Spinal cord (tissue), 10 donors: ENCODE results near the gene SASH1. TPM values are rescaled to one million over a fixed set of nuclear protein-coding genes. Genes with fewer than 3 reads are reported as not detected.
A peak's percentile ranks its signal among the peaks of the same experiment; 100 is the strongest.

Source experiments
- DNase-seq, 6 donors: peaks; one replicate each; pipeline versions ENCODE4 v3.0.0 to v3.0.0-alpha.2; 2013 to 2015; ENCODE audit warnings: low spot score in 6 of 6, low read depth in 4 of 6
- H3K27ac ChIP-seq: one replicate; pipeline ENCODE4 v1.5.1; 2013; ENCODE audit warnings: low read depth, low read length, control low read depth
- H3K27me3 ChIP-seq: one replicate; pipeline ENCODE4 v1.6.1; 2013; ENCODE audit warnings: low read length; ENCODE audit not compliant: control insufficient read depth, insufficient read depth
- H3K36me3 ChIP-seq: one replicate; pipeline ENCODE4 v1.6.1; 2013; ENCODE audit warnings: low read length; ENCODE audit not compliant: control insufficient read depth, insufficient read depth
- H3K4me1 ChIP-seq: one replicate; pipeline ENCODE4 v1.6.1; 2013; ENCODE audit warnings: low read length; ENCODE audit not compliant: control insufficient read depth, insufficient read depth
- H3K4me3 ChIP-seq: one replicate; pipeline ENCODE4 v1.5.1; 2013; ENCODE audit warnings: low read depth, low read length, control low read depth
- H3K9me3 ChIP-seq: one replicate; pipeline ENCODE4 v1.6.1; 2013; ENCODE audit warnings: low read length; ENCODE audit not compliant: control insufficient read depth, insufficient read depth
- WGBS: methylation state at CpG from one replicate; pipeline ENCODE4 v1.1.5; 2013; ENCODE audit warnings: missing lambda C conversion rate; ENCODE audit not compliant: insufficient coverage; 5-methylcytosine and 5-hydroxymethylcytosine counted together
- polyA plus RNA-seq, 2 donors: library from polyadenylated mRNA; unstranded; fragments of 120-200 nt; gene quantifications; one replicate each; pipeline ENCODE4 v1.2.1, GENCODE V29; 2013; ENCODE audit not compliant: insufficient read length in 2 of 2
- total RNA-seq, 2 donors: library from RNA; depleted of rRNA in 1 of 2; stranded (reverse); fragments of 120-200 nt in 1 of 2; fragments of >200 nt in 1 of 2; gene quantifications; one replicate each; pipeline versions ENCODE4 v1.2.3 to v1.2.4, GENCODE V29; 2013 to 2014
- donor health status: healthy.

The SASH1 gene
- total and polyA plus RNA-seq, 4 donors: 51.0 to 77.3 (median 59.4) TPM

DNA sequence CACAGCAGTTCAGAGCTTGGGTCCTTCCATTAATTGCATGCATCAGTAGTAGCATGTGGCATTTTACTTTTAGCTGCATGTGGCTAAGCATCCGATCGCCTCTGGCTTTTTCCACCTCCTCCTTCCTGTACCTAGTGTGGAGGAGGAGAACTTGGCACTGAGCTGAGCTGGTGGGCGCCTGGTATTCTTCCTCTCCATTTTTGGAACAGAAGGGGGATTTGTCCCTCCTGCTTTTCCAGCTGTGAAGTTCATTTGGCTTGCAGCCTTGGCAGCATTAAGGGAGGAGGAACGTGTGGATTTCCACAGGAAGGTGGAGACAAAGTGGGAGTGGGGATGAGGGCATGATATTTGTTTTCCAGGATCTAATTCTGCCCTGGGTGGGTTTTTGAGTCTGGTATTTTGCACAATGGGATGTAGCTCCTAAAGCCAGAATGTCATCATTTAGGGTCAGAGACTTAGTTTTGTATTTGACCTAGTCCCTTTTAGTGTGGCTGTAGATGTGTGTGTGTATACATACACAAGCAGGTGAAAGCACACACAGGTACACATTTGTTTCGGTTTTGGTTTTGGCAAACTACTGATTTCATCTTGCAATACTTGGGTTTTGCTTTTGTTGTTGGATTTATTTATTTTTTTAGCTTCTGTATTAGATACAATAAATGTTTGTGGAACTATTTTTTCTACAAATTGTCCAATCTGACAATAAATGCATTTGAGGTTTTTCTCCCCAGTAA is 90.0 kb downstream of the SASH1 start:
- no peaks in the 10 kb centered on the region for H3K27me3 ChIP-seq
- no peaks in the 10 kb centered on the region for H3K36me3 ChIP-seq
- DNase-seq: peak in 2 of 6 donors; percentile 45 to 60
- H3K4me3 ChIP-seq: no peak overlapping the region
- peaks cover 15% of the 10 kb centered on the region for H3K4me1 ChIP-seq
- no peak overlapping the region for H3K27ac ChIP-seq
- WGBS: 27% methylated on average over 1 of the region's 5 CpGs
- no peaks in the 10 kb centered on the region for H3K9me3 ChIP-seq

GRCh38 chr6:148435386-148435785 is 92.7 kb downstream of the SASH1 start:
- Histone ChIP-seq H3K4me3 (no peak overlapping the region), H3K27ac (no peak overlapping the region), H3K36me3 (no peaks in the 10 kb centered on the region), H3K27me3 (no peaks in the 10 kb centered on the region), H3K4me1 (peaks cover 15% of the 10 kb centered on the region), H3K9me3 (no peaks in the 10 kb centered on the region)
- no peak for DNase-seq
- 60% methylated on average over 1 of the region's 2 CpGs for WGBS

DNA sequence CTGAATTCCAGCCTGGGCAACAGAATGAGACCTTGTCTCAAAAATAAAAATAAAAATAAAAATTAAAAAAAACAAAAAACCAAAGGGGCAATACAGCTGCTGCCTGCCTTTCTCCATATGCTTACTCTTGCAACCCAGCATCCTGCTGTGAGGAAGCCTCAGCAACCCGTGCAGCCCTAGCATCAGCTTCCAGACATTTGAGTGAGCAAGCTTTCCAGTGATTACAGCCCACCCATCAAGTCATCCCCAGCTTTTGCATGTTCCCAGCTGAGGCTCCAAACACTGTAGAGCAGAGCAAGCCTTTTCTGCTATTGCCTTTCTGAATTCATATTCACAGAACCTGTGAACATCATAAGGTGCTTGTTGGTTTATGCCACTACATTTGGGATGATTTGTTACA is 93.8 kb downstream of the SASH1 start:
- Histone ChIP-seq H3K27ac (no peak overlapping the region), H3K9me3 (no peaks in the 10 kb centered on the region), H3K4me1 (peaks cover 15% of the 10 kb centered on the region), H3K4me3 (no peak overlapping the region), H3K27me3 (no peaks in the 10 kb centered on the region), H3K36me3 (no peaks in the 10 kb centered on the region)
- no peak for DNase-seq
- 53% methylated on average over 1 of the region's 1 CpG for WGBS

GRCh38 chr6:148438632-148439031 is 96.0 kb downstream of the SASH1 start:
- Histone ChIP-seq H3K9me3 (no peaks in the 10 kb centered on the region), H3K4me3 (no peak overlapping the region), H3K4me1 (peaks cover 7% of the 10 kb centered on the region), H3K27me3 (no peaks in the 10 kb centered on the region), H3K27ac (no peak overlapping the region), H3K36me3 (no peaks in the 10 kb centered on the region)
- DNase-seq: no peak
- WGBS: 81% methylated on average over 4 of the region's 7 CpGs

- WGBS: 76% methylated on average over 8 of the region's 13 CpGs
- H3K4me3 ChIP-seq: no peak overlapping the region
- DNase-seq: no peak
- H3K36me3 ChIP-seq: no peaks in the 10 kb centered on the region
- no peaks in the 10 kb centered on the region for H3K27me3 ChIP-seq
- H3K9me3 ChIP-seq: no peaks in the 10 kb centered on the region
- no peak overlapping the region for H3K27ac ChIP-seq
- H3K4me1 ChIP-seq: peaks cover 7% of the 10 kb centered on the region
Measured at GRCh38 chr6:148440016-148440415, 97.4 kb downstream of the SASH1 start.

- H3K4me3 ChIP-seq: no peak overlapping the region
- H3K27me3 ChIP-seq: no peaks in the 10 kb centered on the region
- H3K27ac ChIP-seq: peak overlapping the region; percentile 58
- H3K36me3 ChIP-seq: no peaks in the 10 kb centered on the region
- H3K4me1 ChIP-seq: peaks cover 7% of the 10 kb centered on the region
- peak in 4 of 6 donors; percentile 36 to 93 (median 72) for DNase-seq
- 13% methylated on average over 3 of the region's 9 CpGs for WGBS
- H3K9me3 ChIP-seq: no peaks in the 10 kb centered on the region
Measured at GRCh38 chr6:148440877-148441453, 98.3 kb downstream of the SASH1 start.

GRCh38 chr6:148441454-148441911 is 98.8 kb downstream of the SASH1 start:
- no peak overlapping the region for H3K4me3 ChIP-seq

DNA sequence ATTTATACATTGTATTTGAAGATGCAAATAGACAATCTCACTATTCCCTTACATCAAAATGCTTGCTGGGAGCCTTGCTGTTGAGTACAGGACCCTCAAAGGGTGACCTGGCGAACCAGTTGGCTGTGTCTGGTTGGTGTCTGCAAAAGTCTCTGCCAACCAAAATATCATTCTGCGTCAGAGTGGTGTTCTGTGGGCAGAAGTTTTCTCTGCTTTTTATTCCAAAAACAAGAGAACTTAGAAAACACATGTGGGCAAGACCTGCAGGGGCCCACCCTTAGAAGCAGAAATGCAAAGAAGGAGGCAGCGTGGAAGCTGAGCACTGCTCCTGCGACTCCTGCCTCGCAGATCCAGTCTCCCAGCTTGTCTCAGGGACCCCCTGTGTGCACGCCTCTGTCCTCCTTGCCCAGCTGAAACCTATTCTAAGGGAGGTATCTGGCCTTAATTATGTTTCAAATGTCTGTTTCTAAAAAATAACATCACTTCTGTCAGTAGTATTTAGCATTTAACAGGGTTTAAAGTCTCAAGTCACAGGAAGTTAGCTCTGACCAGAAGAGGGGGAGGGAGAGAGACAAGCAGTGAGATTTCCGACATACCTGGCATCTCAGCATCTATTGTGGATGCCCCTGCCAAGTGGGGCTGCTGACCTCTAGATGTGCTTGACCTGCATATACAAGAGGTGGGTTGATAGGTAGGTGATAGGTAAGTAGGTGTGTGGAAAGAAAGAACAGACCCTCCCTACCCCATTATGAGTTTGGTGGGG is 101.3 kb downstream of the SASH1 start:
- Histone ChIP-seq H3K27ac (no peak overlapping the region), H3K27me3 (no peaks in the 10 kb centered on the region), H3K36me3 (peaks cover 6% of the 10 kb centered on the region), H3K4me1 (peaks cover 7% of the 10 kb centered on the region), H3K4me3 (no peak overlapping the region), H3K9me3 (no peaks in the 10 kb centered on the region)
- 85% methylated on average over 4 of the region's 7 CpGs for WGBS
- DNase-seq: no peak

More at GRCh38 chr6:148441454-148441911, 98.8 kb downstream of the SASH1 start:
- Histone ChIP-seq H3K36me3 (no peaks in the 10 kb centered on the region), H3K27me3 (no peaks in the 10 kb centered on the region), H3K4me1 (peaks cover 7% of the 10 kb centered on the region), H3K9me3 (no peaks in the 10 kb centered on the region), H3K27ac (peak overlapping the region; percentile 58)
- WGBS: no CpG with 5 or more reads among the region's 4 CpGs
- no peak for DNase-seq

DNA sequence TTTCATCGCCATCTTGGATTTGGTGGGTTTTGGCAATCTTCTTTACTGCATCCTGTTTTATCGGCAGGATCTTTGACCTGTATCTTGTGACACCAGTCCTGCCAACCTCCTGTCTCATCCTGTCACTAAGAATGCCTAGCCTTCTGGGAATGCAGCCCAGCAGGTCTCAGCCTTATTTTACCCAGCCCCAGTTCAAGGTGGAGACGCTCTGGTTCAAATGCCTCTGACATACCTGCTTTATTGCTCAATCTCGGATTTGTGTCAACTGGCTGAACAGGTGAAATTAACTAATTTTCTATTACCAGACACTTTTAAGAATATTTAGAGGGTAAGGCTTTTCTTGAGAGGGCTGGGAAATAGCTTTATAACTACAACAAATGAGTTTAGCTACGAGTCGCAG is 102.5 kb downstream of the SASH1 start:
- Histone ChIP-seq H3K27ac (no peak overlapping the region), H3K4me1 (peaks cover 7% of the 10 kb centered on the region), H3K9me3 (no peaks in the 10 kb centered on the region), H3K27me3 (no peaks in the 10 kb centered on the region), H3K4me3 (no peak overlapping the region), H3K36me3 (peaks cover 6% of the 10 kb centered on the region)
- no peak for DNase-seq
- WGBS: 72% methylated on average over 4 of the region's 6 CpGs
